ENCODE measurements around the gene USP35. TPM values are rescaled to one million over a fixed set of nuclear protein-coding genes. Genes with fewer than 3 reads are reported as not detected.

The USP35 gene
- total and polyA plus RNA-seq, 2 donors (not counting 1 experiment from before 2014, with no cell fraction given) = 4.6 to 13.0 TPM

DNA sequence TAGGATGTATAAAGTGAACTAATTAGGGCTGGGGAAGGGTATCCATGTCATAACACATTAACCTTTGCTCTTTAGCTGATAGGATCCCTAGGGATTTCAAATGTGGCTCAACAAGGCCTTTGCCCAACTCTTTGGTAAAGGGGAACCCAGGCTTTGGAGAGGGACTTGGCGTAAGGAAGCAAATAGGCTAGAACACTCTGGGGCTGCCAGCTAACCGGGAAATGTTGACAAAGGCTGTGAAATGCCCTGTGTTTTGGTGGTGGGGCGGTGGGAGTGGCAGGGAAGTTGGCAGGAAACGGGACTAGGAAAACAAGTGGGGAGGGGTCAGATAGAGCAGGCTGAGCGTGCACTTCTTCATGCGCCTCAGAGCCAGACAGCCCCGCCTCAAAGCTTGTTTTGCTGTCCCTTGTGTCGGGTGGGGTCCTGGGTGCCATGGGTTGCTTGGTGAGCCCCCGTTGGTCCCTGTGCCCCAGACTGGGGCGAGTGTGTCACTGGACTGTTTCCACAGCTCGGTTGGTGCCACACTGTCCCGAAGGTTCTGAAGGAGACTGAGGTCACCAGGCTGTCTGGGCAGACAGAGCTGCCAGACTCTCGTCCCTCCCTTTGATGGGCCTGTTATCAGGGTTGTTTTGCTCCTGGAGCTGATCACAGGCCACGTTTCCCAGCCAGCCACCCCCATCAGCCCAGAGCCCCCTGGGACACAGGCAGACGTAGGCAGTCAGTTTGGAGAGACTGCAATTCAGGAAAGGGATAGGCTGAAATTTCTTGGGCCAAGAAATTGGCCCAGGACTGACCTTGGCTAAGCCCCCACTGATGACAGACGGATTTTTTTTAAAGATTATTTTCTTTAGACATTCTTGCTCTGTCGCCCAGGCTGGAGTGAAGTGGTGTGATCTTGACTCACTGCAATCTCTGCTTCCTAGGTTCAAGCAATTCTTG lies 19.9 kb upstream of the USP35 start:
- H3K9ac ChIP-seq (ENCODE audit: insufficient read depth, low read length) = peak overlapping the region; percentile 67
- H3K4me1 ChIP-seq (ENCODE audit: control insufficient read depth, extremely low read depth, insufficient read depth, low read length) = peaks cover 16% of the 10 kb centered on the region
- TF ChIP-seq EZH2 (IDR thresholded peaks at IDR 0.05; ENCODE audit: low read length, missing control alignments) = no peak
- no peak for TF ChIP-seq CTCF (conservative IDR thresholded peaks at IDR 0.05 in 1 of 2, IDR thresholded peaks at IDR 0.05 in 1 of 2; ENCODE audit: low read depth in 1 of 2, low read length in 2 of 2)
- no peaks in the 10 kb centered on the region for H4K20me1 ChIP-seq (ENCODE audit: control insufficient read depth, extremely low read depth, insufficient read depth, low read length)
- no peaks in the 10 kb centered on the region for H3K9me3 ChIP-seq (ENCODE audit: control insufficient read depth, insufficient read depth, low read depth, low read length)
- H3K27ac ChIP-seq (ENCODE audit: insufficient read depth, low read length) = peak overlapping the region; percentile 94
- no peak overlapping the region for H3K4me3 ChIP-seq (replicated peaks in 1 of 4; ENCODE audit: control extremely low read depth in 1 of 4, insufficient read depth in 1 of 4, low read depth in 3 of 4, low read length in 4 of 4)
- peak; percentile 87 to 93 for DNase-seq (ENCODE audit: low read depth in 2 of 2)
- H3K4me2 ChIP-seq (ENCODE audit: extremely low read depth, insufficient read depth, low read length) = peak overlapping the region; percentile 38
- no peaks in the 10 kb centered on the region for H3K27me3 ChIP-seq (ENCODE audit: control insufficient read depth, insufficient read depth, low read length)
- peaks cover 4% of the 10 kb centered on the region for H3K36me3 ChIP-seq (ENCODE audit: control insufficient read depth, insufficient read depth, low read length)
- peak overlapping the region; percentile 82 for H2AFZ ChIP-seq (ENCODE audit: low read length)
- no peaks in the 10 kb centered on the region for H3K79me2 ChIP-seq (ENCODE audit: control insufficient read depth, insufficient read depth, low read length)

DNA sequence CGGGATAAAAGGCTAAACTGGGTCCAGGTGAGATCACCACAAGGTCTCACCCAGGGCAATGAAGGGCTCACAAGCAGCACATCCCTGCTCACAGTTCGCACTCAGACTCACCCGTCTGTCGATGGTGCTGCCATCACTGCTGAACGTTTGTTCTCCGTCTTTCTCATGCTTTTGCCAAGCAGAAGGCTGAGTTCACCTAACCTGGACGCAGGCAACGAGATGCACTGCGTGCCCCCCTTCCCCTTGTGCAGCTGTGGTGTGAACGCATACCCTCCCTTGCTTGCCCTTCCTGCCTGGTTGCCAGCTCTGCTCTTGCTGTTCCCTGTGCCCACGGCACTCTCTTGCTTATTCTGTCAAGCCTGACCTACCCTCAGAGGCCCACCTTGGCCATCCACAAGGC lies 18.3 kb upstream of the USP35 start:
- H2AFZ ChIP-seq (ENCODE audit: low read length) = no peak overlapping the region
- H3K4me2 ChIP-seq (ENCODE audit: extremely low read depth, insufficient read depth, low read length) = no peak overlapping the region
- H3K36me3 ChIP-seq (ENCODE audit: control insufficient read depth, insufficient read depth, low read length) = peaks cover 4% of the 10 kb centered on the region
- no peak overlapping the region for H3K4me3 ChIP-seq (replicated peaks in 1 of 4; ENCODE audit: control extremely low read depth in 1 of 4, insufficient read depth in 1 of 4, low read depth in 3 of 4, low read length in 4 of 4)
- H3K9me3 ChIP-seq (ENCODE audit: control insufficient read depth, insufficient read depth, low read depth, low read length) = no peaks in the 10 kb centered on the region
- peaks cover 16% of the 10 kb centered on the region for H3K4me1 ChIP-seq (ENCODE audit: control insufficient read depth, extremely low read depth, insufficient read depth, low read length)
- H3K9ac ChIP-seq (ENCODE audit: insufficient read depth, low read length) = no peak overlapping the region
- no peak for DNase-seq (ENCODE audit: low read depth in 2 of 2)
- no peak for TF ChIP-seq EZH2 (IDR thresholded peaks at IDR 0.05; ENCODE audit: low read length, missing control alignments)
- no peak for TF ChIP-seq CTCF (conservative IDR thresholded peaks at IDR 0.05 in 1 of 2, IDR thresholded peaks at IDR 0.05 in 1 of 2; ENCODE audit: low read depth in 1 of 2, low read length in 2 of 2)
- no peaks in the 10 kb centered on the region for H3K27me3 ChIP-seq (ENCODE audit: control insufficient read depth, insufficient read depth, low read length)
- no peak overlapping the region for H3K27ac ChIP-seq (ENCODE audit: insufficient read depth, low read length)
- no peaks in the 10 kb centered on the region for H4K20me1 ChIP-seq (ENCODE audit: control insufficient read depth, extremely low read depth, insufficient read depth, low read length)
- no peaks in the 10 kb centered on the region for H3K79me2 ChIP-seq (ENCODE audit: control insufficient read depth, insufficient read depth, low read length)

DNA sequence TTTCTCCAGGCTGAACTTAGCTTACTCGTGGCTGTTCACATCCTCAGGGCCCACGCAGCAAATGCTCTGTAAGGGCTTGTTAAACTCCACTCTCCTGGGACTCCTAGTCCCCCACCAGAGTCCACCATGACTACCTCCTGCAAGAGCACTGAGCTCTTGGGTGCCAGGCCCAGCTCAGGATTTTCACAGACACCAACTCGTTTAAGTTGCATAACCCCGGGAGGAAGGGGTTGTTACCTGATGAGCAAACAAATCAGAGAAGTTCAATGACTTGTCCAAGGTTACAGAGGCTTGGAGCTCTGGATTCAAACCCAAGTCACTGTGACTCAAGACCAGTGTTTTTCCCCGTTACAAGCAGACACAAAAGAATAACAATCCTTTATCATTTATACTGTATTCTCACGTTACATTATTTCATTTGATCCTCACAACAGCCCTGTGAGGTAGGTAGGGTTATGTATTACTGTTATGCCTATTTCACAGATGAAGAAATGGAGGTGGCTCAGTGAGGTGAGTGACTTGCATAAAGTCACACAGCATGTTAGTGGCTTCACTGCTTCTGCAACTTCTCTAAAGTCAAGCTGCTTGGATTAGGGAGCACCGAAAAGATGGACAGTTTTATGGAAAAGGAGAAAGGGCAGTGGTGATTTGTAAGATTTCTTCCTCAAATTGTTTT lies 17.7 kb upstream of the USP35 start:
- Histone ChIP-seq H3K27me3 (ENCODE audit: control insufficient read depth, insufficient read depth, low read length) (no peaks in the 10 kb centered on the region), H3K4me1 (ENCODE audit: control insufficient read depth, extremely low read depth, insufficient read depth, low read length) (peaks cover 16% of the 10 kb centered on the region), H3K9ac (ENCODE audit: insufficient read depth, low read length) (no peak overlapping the region), H3K36me3 (ENCODE audit: control insufficient read depth, insufficient read depth, low read length) (peaks cover 4% of the 10 kb centered on the region), H3K9me3 (ENCODE audit: control insufficient read depth, insufficient read depth, low read depth, low read length) (no peaks in the 10 kb centered on the region), H3K4me2 (ENCODE audit: extremely low read depth, insufficient read depth, low read length) (no peak overlapping the region), H3K79me2 (ENCODE audit: control insufficient read depth, insufficient read depth, low read length) (no peaks in the 10 kb centered on the region), H2AFZ (ENCODE audit: low read length) (no peak overlapping the region), H3K4me3 (replicated peaks in 1 of 4; ENCODE audit: control extremely low read depth in 1 of 4, insufficient read depth in 1 of 4, low read depth in 3 of 4, low read length in 4 of 4) (no peak overlapping the region), H3K27ac (ENCODE audit: insufficient read depth, low read length) (no peak overlapping the region), H4K20me1 (ENCODE audit: control insufficient read depth, extremely low read depth, insufficient read depth, low read length) (no peaks in the 10 kb centered on the region)
- no peak for TF ChIP-seq CTCF (conservative IDR thresholded peaks at IDR 0.05 in 1 of 2, IDR thresholded peaks at IDR 0.05 in 1 of 2; ENCODE audit: low read depth in 1 of 2, low read length in 2 of 2)
- no peak for TF ChIP-seq EZH2 (IDR thresholded peaks at IDR 0.05; ENCODE audit: low read length, missing control alignments)
- no peak for DNase-seq (ENCODE audit: low read depth in 2 of 2)

Measured in fibroblast of lung (primary cell).